Stimulated activated CD8-positive, alpha-beta memory T cell treated with anti-CD3 and anti-CD28 coated beads, Interleukin-7, amount 100 ng/mL, for 48 hours (primary cell): Measurements from ENCODE around the gene TEX9.
"Not testable (repeated sequence)": the region's sequence is repeated elsewhere in the genome, so short reads cannot be mapped to it uniquely, and the experiment has no call there.

ENCODE experiments used
- DNase-seq, 2 donors: peaks; one replicate each; pipeline ENCODE4 v3.0.0-alpha.2; 2020; ENCODE audit warnings: low read depth in 1 of 2; ENCODE audit errors: extremely low read depth in 1 of 2

The TEX9 gene

DNA sequence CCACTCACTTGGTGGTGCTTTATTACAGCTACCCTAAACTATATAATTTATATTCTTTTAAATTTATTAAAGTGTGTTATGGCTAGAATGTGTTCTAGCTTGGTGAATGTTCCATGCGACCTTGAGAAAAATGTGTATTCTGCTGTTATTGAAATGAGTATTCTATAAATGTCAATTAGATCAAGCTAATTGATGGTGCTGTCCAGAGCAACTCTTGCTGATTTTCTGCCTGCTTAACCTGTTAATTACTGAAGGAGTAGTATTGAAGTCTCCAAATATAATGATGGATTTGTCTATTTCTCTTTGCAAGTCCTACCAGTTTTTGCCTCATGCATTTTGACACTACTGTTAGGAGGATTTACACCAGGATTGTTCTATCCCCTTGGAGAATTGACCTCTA lies 3.2 kb upstream of the TEX9 start:
- DNase-seq: no peak

- DNase-seq: no peak
Measured at GRCh38 chr15:56366211-56366610, 985 bp downstream of the TEX9 start.

GRCh38 chr15:56367156-56367555 lies 1.9 kb downstream of the TEX9 start:
- DNase-seq: no peak

DNA sequence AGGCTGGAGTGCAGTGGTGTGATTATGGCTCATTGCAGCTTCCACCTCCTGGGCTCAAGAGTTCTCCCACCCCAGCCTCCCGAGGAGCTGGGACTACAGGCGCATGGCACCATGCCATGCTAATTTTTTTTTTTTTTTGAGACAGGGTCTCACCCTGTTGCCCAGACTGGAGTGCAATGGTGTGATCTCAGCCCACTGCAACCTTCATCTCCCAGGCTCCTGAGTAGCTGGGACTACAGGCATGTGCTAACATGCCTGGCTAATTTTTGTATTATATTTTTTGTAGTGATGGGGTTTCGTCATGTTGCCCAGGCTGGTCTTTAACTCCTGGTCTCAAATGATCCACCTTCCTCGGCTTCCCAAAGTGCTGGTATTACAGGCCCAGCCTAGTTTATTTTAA lies 4.0 kb downstream of the TEX9 start:
- no peak for DNase-seq

DNA sequence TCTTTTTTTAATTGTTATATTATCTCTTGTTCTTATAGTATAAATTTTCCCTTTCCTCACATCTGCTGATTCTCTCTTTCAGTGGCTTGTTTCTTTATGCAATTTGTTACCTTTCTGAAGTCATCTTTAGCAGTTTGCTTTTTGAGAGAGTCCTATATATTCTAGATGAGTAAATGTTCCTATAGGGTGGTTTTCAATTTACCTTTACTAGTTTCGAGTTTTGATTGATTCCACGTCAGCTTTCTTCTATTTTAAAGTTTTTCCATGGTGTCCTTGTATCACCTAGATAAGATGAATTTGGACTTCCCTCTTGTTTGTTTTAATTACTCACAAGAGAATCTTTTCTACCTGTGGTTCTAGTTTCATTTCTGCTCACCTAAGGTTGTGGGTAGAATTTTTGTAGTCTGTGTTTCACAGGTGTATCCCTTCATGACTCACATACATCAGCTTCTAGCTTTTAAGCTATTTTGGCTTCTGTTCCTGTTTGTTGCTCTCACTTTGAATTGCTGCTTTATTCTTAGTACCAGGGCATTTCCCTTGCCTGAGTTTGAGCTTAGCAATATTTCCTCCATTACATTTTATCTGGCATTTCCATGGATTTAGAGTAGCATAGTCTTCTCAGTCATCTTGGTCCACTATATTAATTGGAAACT lies 6.4 kb downstream of the TEX9 start:
- DNase-seq: no peak

- DNase-seq: not testable (repeated sequence)
Measured at GRCh38 chr15:56374693-56375092, 9.5 kb downstream of the TEX9 start.

DNA sequence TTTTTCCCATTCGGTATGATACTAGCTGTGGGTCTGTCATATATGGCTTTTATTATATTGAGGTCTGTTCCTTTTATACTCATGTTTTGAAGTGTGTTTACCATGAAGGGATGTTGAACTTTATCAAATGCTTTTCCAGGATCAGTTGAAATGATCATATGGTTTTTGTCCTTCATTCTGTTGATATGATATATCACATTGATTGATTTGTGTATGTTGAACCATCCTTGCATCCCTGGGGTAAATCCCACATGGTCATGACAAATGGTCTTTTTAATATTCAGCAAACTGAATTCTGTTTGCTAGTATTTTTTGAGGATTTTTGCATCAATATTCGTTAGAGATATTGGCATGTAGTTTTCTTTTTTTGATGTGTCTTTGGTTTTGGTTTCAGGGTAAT lies 12.6 kb downstream of the TEX9 start:
- not testable (repeated sequence) for DNase-seq

GRCh38 chr15:56383010-56383409 lies 17.8 kb downstream of the TEX9 start:
- no peak for DNase-seq

GRCh38 chr15:56385908-56386307 lies 20.7 kb downstream of the TEX9 start:
- DNase-seq: no peak

DNA sequence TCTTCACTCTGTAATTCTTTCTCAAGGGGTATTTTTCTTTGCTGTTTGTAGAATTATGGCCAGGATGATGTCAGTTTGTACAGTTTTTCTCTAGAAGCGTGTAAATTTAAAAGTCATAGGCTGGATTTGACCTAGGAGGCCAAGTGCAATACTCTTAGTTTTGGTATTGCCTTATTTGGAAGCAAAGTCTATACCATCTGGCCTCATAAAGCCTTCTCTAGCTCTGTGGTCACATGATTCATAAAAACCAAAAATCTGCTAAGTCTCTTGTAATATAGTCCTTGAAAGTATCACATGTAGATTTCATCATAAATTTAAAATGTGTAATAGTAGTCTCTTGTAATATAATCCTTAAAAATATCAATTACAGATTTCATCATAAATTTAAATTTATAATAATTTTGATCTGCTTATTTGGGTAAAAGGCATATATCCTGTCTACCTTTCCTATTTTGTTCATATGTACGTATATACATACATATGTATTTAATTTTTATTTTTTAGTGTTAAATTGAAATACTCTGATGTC lies 25.6 kb downstream of the TEX9 start:
- DNase-seq: no peak

- DNase-seq: no peak
Measured at GRCh38 chr15:56393277-56393676, 28.1 kb downstream of the TEX9 start.

DNA sequence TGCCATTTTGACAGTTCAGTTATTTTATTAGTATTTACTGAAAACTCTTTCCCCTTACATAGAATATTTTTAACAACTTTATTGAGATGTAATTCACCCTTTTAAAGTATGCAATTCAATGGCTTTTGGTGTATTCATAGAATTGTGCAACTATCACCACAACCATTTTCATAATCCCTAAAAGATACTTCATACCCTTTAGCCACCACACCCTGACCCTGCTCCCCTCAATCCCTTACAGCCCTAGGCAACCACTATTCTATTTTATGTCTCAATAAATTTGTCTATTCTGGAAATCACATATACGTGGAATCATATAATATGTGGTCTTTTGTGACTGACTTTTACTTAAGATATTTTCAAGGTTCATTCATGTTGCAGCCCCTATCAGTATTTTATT lies 29.7 kb downstream of the TEX9 start:
- DNase-seq: no peak

DNA sequence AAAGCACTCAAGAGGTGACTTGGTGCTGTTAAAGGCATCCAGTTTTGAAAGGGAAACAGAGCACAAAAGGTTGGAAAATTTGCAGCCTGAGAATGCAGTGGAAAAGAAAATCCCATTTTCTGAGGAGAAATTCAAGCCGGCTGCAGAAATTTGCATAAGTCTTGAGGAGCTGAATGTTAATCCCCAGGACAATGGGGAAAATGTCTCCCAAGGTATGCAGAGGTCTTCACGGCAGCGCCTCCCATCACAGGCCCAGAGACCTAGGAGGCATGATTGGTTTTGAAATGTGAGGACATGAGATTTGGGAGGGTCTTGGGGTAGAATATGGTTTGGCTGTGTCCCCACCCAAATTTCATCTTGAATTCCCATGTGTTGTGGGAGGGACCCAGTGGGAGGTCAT lies 32.1 kb downstream of the TEX9 start:
- not testable (repeated sequence) for DNase-seq

GRCh38 chr15:56399209-56399608 lies 34.0 kb downstream of the TEX9 start:
- DNase-seq: not testable (repeated sequence)

DNA sequence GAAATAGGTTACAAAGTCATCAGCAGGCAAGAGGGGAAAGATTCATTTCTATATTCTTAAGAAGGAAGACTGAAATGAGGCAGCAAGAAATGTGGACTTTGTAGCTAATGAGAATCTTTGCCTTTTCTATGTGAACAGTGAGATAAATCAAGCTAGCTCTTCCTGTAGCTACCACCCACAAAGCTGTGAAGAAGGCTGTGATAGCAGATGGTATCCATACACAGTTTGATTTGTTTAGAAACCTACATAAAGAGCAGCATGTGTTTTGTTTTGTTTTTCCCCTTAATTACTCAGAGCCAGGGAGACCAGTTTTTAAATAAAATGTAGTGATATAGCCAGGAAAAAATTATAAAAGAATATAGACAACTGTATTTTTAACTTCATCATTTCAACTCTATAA lies 45.5 kb downstream of the TEX9 start:
- no peak for DNase-seq

DNA sequence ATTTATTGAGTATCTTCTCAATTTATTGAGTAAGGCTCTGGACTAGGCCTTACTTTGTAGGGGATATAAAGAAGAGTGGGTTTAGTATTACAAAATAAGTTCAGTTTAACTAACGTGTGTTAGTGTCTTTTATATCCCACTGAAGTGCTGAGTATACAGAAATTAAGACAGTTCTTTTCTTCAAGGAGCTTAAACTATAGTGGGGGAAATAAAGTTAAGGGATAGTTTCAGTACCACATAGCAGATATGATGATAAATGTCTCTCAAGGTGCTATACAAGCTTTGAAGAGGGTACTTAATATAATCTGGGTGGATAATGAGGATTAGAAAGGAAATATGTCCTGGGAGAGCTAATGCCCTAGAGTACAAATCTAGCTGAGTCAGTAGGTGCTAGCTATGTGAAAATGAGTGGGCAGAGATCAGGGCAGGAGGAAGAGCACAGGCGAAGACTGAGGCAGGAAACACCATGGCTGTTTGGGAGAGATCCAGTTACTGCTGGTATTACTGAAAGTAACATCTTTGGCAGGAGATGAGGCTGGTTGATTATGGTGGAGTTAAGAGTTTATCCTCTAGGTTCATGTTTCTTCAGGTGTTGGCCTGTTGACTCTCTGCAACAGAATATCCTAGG lies 46.0 kb downstream of the TEX9 start:
- DNase-seq: no peak

DNA sequence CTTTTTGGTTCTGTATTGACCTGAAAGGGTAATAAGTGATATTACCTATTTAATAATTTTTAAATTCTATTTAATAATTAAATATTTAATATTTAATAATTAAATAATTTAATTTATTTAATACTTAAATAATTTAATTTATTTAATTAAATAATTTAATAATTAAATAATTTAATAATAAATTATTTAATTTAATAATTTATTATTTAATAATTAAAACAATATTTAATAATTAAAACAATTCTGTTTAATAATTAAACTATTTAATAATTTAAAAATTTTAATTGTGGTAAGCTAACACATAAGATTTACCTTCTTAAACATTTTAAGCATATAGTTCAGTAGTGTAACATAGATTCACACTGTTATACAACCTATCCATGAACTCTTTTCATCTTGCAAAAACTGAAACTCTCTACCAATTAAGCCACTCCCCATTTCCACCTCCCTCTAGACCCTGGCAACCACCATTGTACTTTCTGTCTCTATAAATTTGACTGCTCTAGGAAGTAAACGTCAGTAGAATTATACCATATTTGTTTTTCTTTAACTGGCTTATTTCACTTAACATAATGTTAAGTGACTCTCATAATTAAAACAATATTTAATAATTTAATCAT lies 48.0 kb downstream of the TEX9 start:
- DNase-seq: not testable (repeated sequence)

- no peak for DNase-seq
Measured at GRCh38 chr15:56425276-56425675, 60.0 kb downstream of the TEX9 start.

GRCh38 chr15:56425976-56426375 lies 60.8 kb downstream of the TEX9 start:
- no peak for DNase-seq

GRCh38 chr15:56428821-56429458 lies 63.7 kb downstream of the TEX9 start:
- DNase-seq: no peak

DNA sequence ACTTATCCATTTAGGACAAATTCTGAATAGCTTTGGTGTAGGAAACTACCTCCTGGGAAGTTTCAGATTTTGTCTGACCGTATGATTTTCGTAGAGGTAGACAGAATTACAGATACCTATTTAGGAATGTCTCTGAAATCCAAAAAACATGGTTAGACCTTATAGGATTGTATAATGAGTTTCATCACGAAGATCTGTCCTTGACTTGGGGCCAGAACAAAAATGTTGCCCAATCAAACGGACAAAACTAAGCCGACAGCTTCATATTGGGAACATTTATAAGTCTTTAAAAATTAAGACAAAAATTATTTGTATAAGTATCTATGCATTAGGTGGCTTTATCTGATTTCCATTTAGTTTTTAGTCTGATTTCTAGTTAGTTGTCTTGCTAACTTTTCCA lies 67.1 kb downstream of the TEX9 start:
- no peak for DNase-seq
